ENCODE data around the gene ST7.

ST7 gene

GRCh38 chr7:117065571-117066150 lies 112.4 kb downstream of the ST7 start:
- no peak for DNase-seq (ENCODE audit: low read depth)

- no peak for DNase-seq (ENCODE audit: low read depth)
Measured at GRCh38 chr7:117066668-117067067, 113.4 kb downstream of the ST7 start.

GRCh38 chr7:117067340-117067739 lies 114.0 kb downstream of the ST7 start:
- no peak for DNase-seq (ENCODE audit: low read depth)

- no peak for DNase-seq (ENCODE audit: low read depth)
Measured at GRCh38 chr7:117068511-117069145, 115.3 kb downstream of the ST7 start.

GRCh38 chr7:117069379-117069778 lies 116.1 kb downstream of the ST7 start:
- DNase-seq (ENCODE audit: low read depth), result no peak

GRCh38 chr7:117071551-117071950 lies 118.2 kb downstream of the ST7 start:
- DNase-seq (ENCODE audit: low read depth), result no peak

- no peak for DNase-seq (ENCODE audit: low read depth)
Measured at GRCh38 chr7:117072620-117073118, 119.4 kb downstream of the ST7 start.

- DNase-seq (ENCODE audit: low read depth), result no peak
Measured at GRCh38 chr7:117074378-117074777, 121.1 kb downstream of the ST7 start.

GRCh38 chr7:117075934-117076333 lies 122.6 kb downstream of the ST7 start:
- no peak for DNase-seq (ENCODE audit: low read depth)

GRCh38 chr7:117076426-117076943 lies 123.2 kb downstream of the ST7 start:
- no peak for DNase-seq (ENCODE audit: low read depth)

GRCh38 chr7:117077658-117078057 lies 124.4 kb downstream of the ST7 start:
- no peak for DNase-seq (ENCODE audit: low read depth)

GRCh38 chr7:117082647-117083046 lies 129.3 kb downstream of the ST7 start:
- no peak for DNase-seq (ENCODE audit: low read depth)

GRCh38 chr7:117083648-117084047 lies 130.3 kb downstream of the ST7 start:
- DNase-seq (ENCODE audit: low read depth), result no peak

- no peak for DNase-seq (ENCODE audit: low read depth)
Measured at GRCh38 chr7:117084286-117084685, 131.0 kb downstream of the ST7 start.

- DNase-seq (ENCODE audit: low read depth), result no peak
Measured at GRCh38 chr7:117085275-117085674, 132.0 kb downstream of the ST7 start.

GRCh38 chr7:117085769-117086463 lies 132.6 kb downstream of the ST7 start:
- no peak for DNase-seq (ENCODE audit: low read depth)

GRCh38 chr7:117086788-117087187 lies 133.5 kb downstream of the ST7 start:
- no peak for DNase-seq (ENCODE audit: low read depth)

GRCh38 chr7:117087639-117088396 lies 134.5 kb downstream of the ST7 start:
- no peak for DNase-seq (ENCODE audit: low read depth)

- no peak for DNase-seq (ENCODE audit: low read depth)
Measured at GRCh38 chr7:117088623-117089194, 135.4 kb downstream of the ST7 start.

GRCh38 chr7:117090791-117091190 lies 137.5 kb downstream of the ST7 start:
- DNase-seq (ENCODE audit: low read depth), result no peak

- DNase-seq (ENCODE audit: low read depth), result no peak
Measured at GRCh38 chr7:117091721-117092120, 138.4 kb downstream of the ST7 start.

- DNase-seq (ENCODE audit: low read depth), result no peak
Measured at GRCh38 chr7:117092785-117093184, 139.5 kb downstream of the ST7 start.
